SIG-M5 treated with dmso at 0.1 percent for 504 hours (cell line): ENCODE measurements around the gene OR10A5.
"Not testable (repeated sequence)": the region's sequence is repeated elsewhere in the genome, so short reads cannot be mapped to it uniquely, and the experiment has no call there.

Experiments
- DNase-seq: peaks from one replicate; lab custom pipeline; 2025; ENCODE audit not compliant: unreplicated experiment; lab: John Stamatoyannopoulos, UW

The OR10A5 gene

GRCh38 chr11:6845383-6845782 lies at the start of gene OR10A5:
Gene OR10A5 (plus strand): TSS chr11:6845683. CDS start chr11:6845683, 0 bp downstream.
- DNase-seq = no peak

GRCh38 chr11:6799402-6799801 lies 46.1 kb upstream of the OR10A5 start, which contains the start of gene OR6A2:
Gene OR6A2 (minus strand): TSS chr11:6799689. CDS start chr11:6795708, 3,981 bp downstream.
- DNase-seq = no peak

GRCh38 chr11:6801075-6801474 lies 44.4 kb upstream of the OR10A5 start:
- DNase-seq = not testable (repeated sequence)

- peak; percentile 46 for DNase-seq
These were observed 33.0 kb upstream of the OR10A5 start for GRCh38 chr11:6812390-6813005.

- no peak for DNase-seq
These were observed 31.8 kb upstream of the OR10A5 start for GRCh38 chr11:6813656-6814055.

GRCh38 chr11:6817694-6818093 lies 27.8 kb upstream of the OR10A5 start:
- no peak for DNase-seq

- DNase-seq = no peak
These were observed 26.5 kb upstream of the OR10A5 start for GRCh38 chr11:6818967-6819366.

GRCh38 chr11:6824136-6824823 lies 21.2 kb upstream of the OR10A5 start:
- DNase-seq = no peak

GRCh38 chr11:6825231-6825744 lies 20.2 kb upstream of the OR10A5 start:
- no peak for DNase-seq

GRCh38 chr11:6828103-6828502 lies 17.4 kb upstream of the OR10A5 start:
- DNase-seq = no peak

GRCh38 chr11:6833356-6833755 lies 12.1 kb upstream of the OR10A5 start:
- DNase-seq = no peak

GRCh38 chr11:6834021-6834420 lies 11.5 kb upstream of the OR10A5 start:
- no peak for DNase-seq

GRCh38 chr11:6841694-6842093 lies 3.8 kb upstream of the OR10A5 start:
- DNase-seq = no peak

- DNase-seq = no peak
These were observed 1.8 kb upstream of the OR10A5 start for GRCh38 chr11:6843670-6844069.

GRCh38 chr11:6844356-6844755 lies 1.1 kb upstream of the OR10A5 start:
- no peak for DNase-seq

- DNase-seq = peak; percentile 2
These were observed 5.0 kb downstream of the OR10A5 start for GRCh38 chr11:6850526-6850925.

- not testable (repeated sequence) for DNase-seq
These were observed 9.3 kb downstream of the OR10A5 start for GRCh38 chr11:6854801-6855200.

- no peak for DNase-seq
These were observed 10.6 kb downstream of the OR10A5 start for GRCh38 chr11:6855971-6856541.

- no peak for DNase-seq
These were observed 11.4 kb downstream of the OR10A5 start for GRCh38 chr11:6856871-6857270.

GRCh38 chr11:6862961-6863360 lies 17.5 kb downstream of the OR10A5 start, which contains the start of gene OR10A2:
Gene OR10A2 (plus strand): TSS chr11:6863057. CDS start chr11:6869755, 6,698 bp downstream.
- no peak for DNase-seq

- DNase-seq = no peak
These were observed 19.0 kb downstream of the OR10A5 start for GRCh38 chr11:6864438-6864837.

- DNase-seq = no peak
These were observed 25.8 kb downstream of the OR10A5 start for GRCh38 chr11:6871278-6871677.
